Fibroblast of lung (primary cell): Measurements from ENCODE around the gene ARHGEF12. TPM values are rescaled to one million over a fixed set of nuclear protein-coding genes. Genes with fewer than 3 reads are reported as not detected.

Source experiments
- DNase-seq, 2 donors: peaks; one replicate each; pipeline versions ENCODE4 v3.0.0 to v3.0.0-alpha.2; 2010; ENCODE audit warnings: low read depth in 2 of 2
- H2AFZ ChIP-seq: 2 replicates; pipeline ENCODE4 v1.5.1; 2012; ENCODE audit warnings: low read length, control low read depth, inconsistent platforms
- H3K27ac ChIP-seq: 2 replicates; pipeline ENCODE4 v1.5.1; 2011; ENCODE audit warnings: low read length, control low read depth; ENCODE audit not compliant: insufficient read depth
- H3K27me3 ChIP-seq: 2 replicates; pipeline ENCODE4 v1.5.1; 2011; ENCODE audit warnings: mild to moderate bottlenecking, low read length; ENCODE audit not compliant: control insufficient read depth, insufficient read depth
- H3K36me3 ChIP-seq: 2 replicates; pipeline ENCODE4 v1.5.1; 2011; ENCODE audit warnings: low read length; ENCODE audit not compliant: control insufficient read depth, insufficient read depth
- H3K4me1 ChIP-seq: 2 replicates; pipeline ENCODE4 v1.5.1; 2011; ENCODE audit warnings: low read length; ENCODE audit not compliant: control insufficient read depth, insufficient read depth; ENCODE audit errors: extremely low read depth
- H3K4me2 ChIP-seq: 2 replicates; pipeline ENCODE4 v1.5.1; 2011; ENCODE audit warnings: low read length, control low read depth; ENCODE audit not compliant: insufficient read depth; ENCODE audit errors: extremely low read depth
- H3K4me3 ChIP-seq, 4 experiments: fragments of 200-600 bp in 1 of 4; sonication (generic) in 1 of 4; replicated peaks in 1 of 4; 2 replicates each; pipeline ENCODE4 v1.5.1; 2011 to 2016; ENCODE audit warnings: low read length in 4 of 4, low read depth in 3 of 4, mild to moderate bottlenecking in 3 of 4, control low read depth in 2 of 4, inconsistent platforms in 1 of 4, mixed read lengths in 1 of 4; ENCODE audit not compliant: insufficient read depth in 1 of 4; ENCODE audit errors: control extremely low read depth in 1 of 4
- H3K79me2 ChIP-seq: 2 replicates; pipeline ENCODE4 v1.5.1; 2012; ENCODE audit warnings: mild to moderate bottlenecking, low read length, inconsistent platforms; ENCODE audit not compliant: control insufficient read depth, insufficient read depth
- H3K9ac ChIP-seq: 2 replicates; pipeline ENCODE4 v1.5.1; 2011; ENCODE audit warnings: mild to moderate bottlenecking, low read length, control low read depth; ENCODE audit not compliant: insufficient read depth
- H3K9me3 ChIP-seq: 2 replicates; pipeline ENCODE4 v1.5.1; 2012; ENCODE audit warnings: low read depth, low read length; ENCODE audit not compliant: control insufficient read depth, insufficient read depth
- H4K20me1 ChIP-seq: 2 replicates; pipeline ENCODE4 v1.5.1; 2011; ENCODE audit warnings: low read length; ENCODE audit not compliant: control insufficient read depth, insufficient read depth; ENCODE audit errors: extremely low read depth
- EZH2 ChIP-seq: IDR thresholded peaks from 2 replicates; pipeline ENCODE4 v1.5.1; 2012; ENCODE audit warnings: low read length, control low read depth, mild to moderate bottlenecking; ENCODE audit errors: missing control alignments
- polyA plus RNA-seq, 2 donors: library from polyadenylated mRNA; depleted of rRNA in 1 of 2; stranded (reverse) in 1 of 2; unstranded in 1 of 2; fragments of >200 nt; gene quantifications; 2 replicates each; pipeline ENCODE4 v1.2.1, GENCODE V29; 2011 to 2012; ENCODE audit warnings: missing spikeins in 1 of 2
- total RNA-seq: library from RNA; depleted of rRNA; stranded (reverse); fragments of >200 nt; gene quantifications from 2 replicates; pipeline ENCODE4 v1.2.1, GENCODE V29; 2014
- TF ChIP-seq, protein P1 (sequence below), 2 donors: IDR thresholded peaks in 1 of 2; conservative IDR thresholded peaks in 1 of 2; 1 replicate in 1 of 2; 2 replicates in 1 of 2; pipeline ENCODE4 v1.5.1; 2011 to 2012; ENCODE audit warnings: low read length in 2 of 2, control low read depth in 1 of 2, inconsistent platforms in 1 of 2, low read depth in 1 of 2, mild to moderate bottlenecking in 1 of 2

Gene ARHGEF12
- total and polyA plus RNA-seq, 2 donors (not counting 1 experiment from before 2014, with no cell fraction given): 63.1 to 141 TPM

DNA sequence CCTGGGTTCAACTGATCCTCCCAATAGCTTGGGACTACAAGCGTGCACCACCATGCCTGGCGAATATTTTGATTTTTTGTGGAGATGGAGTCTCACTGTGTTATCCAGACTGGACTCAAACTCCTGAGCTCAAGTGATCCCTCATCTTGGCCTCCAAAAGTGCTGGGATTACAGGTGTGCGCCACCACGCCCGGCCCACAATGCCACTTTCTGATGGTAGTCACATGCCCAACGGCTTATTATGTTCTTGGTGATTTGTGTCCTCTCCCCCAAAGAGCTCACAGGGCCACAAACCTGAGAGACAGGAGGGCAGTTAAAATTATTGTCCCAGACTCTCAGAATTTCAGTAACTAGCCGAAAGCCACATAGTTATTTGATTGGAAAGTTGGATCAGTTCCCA is 185.0 kb downstream of the ARHGEF12 start:
- Histone ChIP-seq H3K27ac (no peak overlapping the region), H4K20me1 (no peaks in the 10 kb centered on the region), H3K4me3 (no peak overlapping the region), H3K27me3 (peaks cover 3% of the 10 kb centered on the region), H3K9me3 (no peaks in the 10 kb centered on the region), H3K4me2 (no peak overlapping the region), H3K9ac (no peak overlapping the region), H3K79me2 (no peaks in the 10 kb centered on the region), H2AFZ (no peak overlapping the region), H3K36me3 (no peaks in the 10 kb centered on the region), H3K4me1 (peaks cover 15% of the 10 kb centered on the region)
- TF ChIP-seq EZH2: no peak
- TF ChIP-seq, protein P1, sequence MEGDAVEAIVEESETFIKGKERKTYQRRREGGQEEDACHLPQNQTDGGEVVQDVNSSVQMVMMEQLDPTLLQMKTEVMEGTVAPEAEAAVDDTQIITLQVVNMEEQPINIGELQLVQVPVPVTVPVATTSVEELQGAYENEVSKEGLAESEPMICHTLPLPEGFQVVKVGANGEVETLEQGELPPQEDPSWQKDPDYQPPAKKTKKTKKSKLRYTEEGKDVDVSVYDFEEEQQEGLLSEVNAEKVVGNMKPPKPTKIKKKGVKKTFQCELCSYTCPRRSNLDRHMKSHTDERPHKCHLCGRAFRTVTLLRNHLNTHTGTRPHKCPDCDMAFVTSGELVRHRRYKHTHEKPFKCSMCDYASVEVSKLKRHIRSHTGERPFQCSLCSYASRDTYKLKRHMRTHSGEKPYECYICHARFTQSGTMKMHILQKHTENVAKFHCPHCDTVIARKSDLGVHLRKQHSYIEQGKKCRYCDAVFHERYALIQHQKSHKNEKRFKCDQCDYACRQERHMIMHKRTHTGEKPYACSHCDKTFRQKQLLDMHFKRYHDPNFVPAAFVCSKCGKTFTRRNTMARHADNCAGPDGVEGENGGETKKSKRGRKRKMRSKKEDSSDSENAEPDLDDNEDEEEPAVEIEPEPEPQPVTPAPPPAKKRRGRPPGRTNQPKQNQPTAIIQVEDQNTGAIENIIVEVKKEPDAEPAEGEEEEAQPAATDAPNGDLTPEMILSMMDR (conservative IDR thresholded peaks at IDR 0.05 in 1 of 2, IDR thresholded peaks at IDR 0.05 in 1 of 2; ENCODE audit: low read depth in 1 of 2, low read length in 2 of 2): no peak
- DNase-seq: no peak

DNA sequence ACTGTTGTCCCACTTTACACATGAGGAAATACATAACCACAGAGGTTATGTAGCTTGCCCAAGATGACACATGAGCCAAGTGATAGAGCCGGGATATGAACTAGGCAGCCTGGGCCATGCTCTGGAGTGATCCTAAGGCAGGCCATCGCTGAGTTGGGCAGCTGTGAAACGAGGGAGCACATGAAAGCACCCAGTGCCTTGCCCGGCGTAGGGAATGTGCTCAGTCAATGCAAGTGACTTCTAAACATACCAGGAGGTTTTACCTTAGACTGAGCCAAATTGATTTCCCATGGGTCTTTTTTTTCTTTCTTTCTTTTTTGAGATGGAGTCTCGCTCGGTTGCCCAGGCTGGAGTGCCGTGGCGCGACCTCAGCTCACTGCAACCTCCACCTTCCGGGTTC is 185.8 kb downstream of the ARHGEF12 start:
- no peak overlapping the region for H3K27ac ChIP-seq
- no peaks in the 10 kb centered on the region for H3K79me2 ChIP-seq
- H3K4me1 ChIP-seq: peaks cover 16% of the 10 kb centered on the region
- H3K4me2 ChIP-seq: no peak overlapping the region
- no peaks in the 10 kb centered on the region for H3K36me3 ChIP-seq
- TF ChIP-seq EZH2: no peak
- TF ChIP-seq, protein P1 (conservative IDR thresholded peaks at IDR 0.05 in 1 of 2, IDR thresholded peaks at IDR 0.05 in 1 of 2; ENCODE audit: low read depth in 1 of 2, low read length in 2 of 2): no peak
- H3K9me3 ChIP-seq: no peaks in the 10 kb centered on the region
- H3K4me3 ChIP-seq: no peak overlapping the region
- DNase-seq: no peak
- H3K27me3 ChIP-seq: peaks cover 3% of the 10 kb centered on the region
- no peak overlapping the region for H3K9ac ChIP-seq
- H4K20me1 ChIP-seq: no peaks in the 10 kb centered on the region
- H2AFZ ChIP-seq: no peak overlapping the region

DNA sequence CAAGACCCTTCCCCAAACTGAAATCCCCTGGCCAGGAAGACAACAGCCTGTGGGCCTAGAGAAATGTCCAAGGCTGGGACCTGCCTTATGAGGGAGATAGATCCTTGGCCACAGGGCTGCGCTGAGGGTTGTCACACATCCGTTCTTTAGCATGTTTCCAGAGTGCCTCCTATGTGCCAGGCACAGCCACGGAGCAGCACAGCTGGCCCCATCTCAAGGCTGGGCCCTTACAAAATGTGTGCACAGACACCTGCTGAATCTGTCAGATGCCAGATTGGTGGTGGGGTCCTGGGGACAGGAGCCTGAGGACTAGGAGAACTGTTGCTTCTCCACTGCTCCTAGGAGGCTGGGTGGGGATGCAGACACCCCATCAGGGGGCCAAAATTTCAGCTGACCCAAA is 186.5 kb downstream of the ARHGEF12 start:
- no peak overlapping the region for H3K4me3 ChIP-seq
- no peak for DNase-seq
- no peaks in the 10 kb centered on the region for H3K79me2 ChIP-seq
- no peaks in the 10 kb centered on the region for H3K9me3 ChIP-seq
- H4K20me1 ChIP-seq: no peaks in the 10 kb centered on the region
- H3K4me2 ChIP-seq: no peak overlapping the region
- H3K36me3 ChIP-seq: no peaks in the 10 kb centered on the region
- no peak overlapping the region for H2AFZ ChIP-seq
- peaks cover 3% of the 10 kb centered on the region for H3K27me3 ChIP-seq
- peaks cover 10% of the 10 kb centered on the region for H3K4me1 ChIP-seq
- H3K9ac ChIP-seq: no peak overlapping the region
- TF ChIP-seq EZH2: no peak
- TF ChIP-seq, protein P1 (conservative IDR thresholded peaks at IDR 0.05 in 1 of 2, IDR thresholded peaks at IDR 0.05 in 1 of 2; ENCODE audit: low read depth in 1 of 2, low read length in 2 of 2): no peak
- H3K27ac ChIP-seq: no peak overlapping the region
